Measurements from ENCODE around the gene PRKG2. TPM values are rescaled to one million over a fixed set of nuclear protein-coding genes. Genes with fewer than 3 reads are reported as not detected.

The PRKG2 gene
- total RNA-seq, 2 experiments from 2014 or later = 0.27 to 0.39 TPM

DNA sequence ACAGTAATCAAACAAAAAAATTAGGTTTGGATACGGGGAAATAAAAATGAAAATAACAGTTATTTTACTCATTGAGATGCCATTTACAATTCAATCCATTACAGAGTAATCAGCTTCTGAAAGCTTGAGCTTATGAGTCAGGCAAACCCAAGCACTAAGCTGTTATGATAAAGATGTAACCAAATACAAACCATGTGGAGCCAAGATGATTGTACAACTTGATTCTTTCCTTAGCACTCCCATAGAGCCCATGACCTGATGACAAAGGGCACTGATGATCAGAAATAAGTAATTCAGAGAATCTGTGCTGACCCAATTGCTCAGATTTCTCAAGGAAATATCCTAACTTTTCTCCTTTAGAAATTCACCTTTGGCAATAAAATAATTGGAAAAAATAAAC lies 40.5 kb upstream of the PRKG2 start:
- Histone ChIP-seq H3K4me1 (ENCODE audit: insufficient read depth, low read length) (no peaks in the 10 kb centered on the region), H3K4me3 (ENCODE audit: low read length) (no peak overlapping the region), H3K27me3 (ENCODE audit: control insufficient read depth in 1 of 2, insufficient read depth in 2 of 2, low read length in 2 of 2) (peaks cover 0 to 2% of the 10 kb centered on the region in 2 experiments), H3K27ac (ENCODE audit: low read depth in 1 of 2, low read length in 2 of 2) (no peak overlapping the region), H3K36me3 (ENCODE audit: insufficient read depth, low read length) (no peaks in the 10 kb centered on the region), H3K9me3 (ENCODE audit: control insufficient read depth in 1 of 2, insufficient read depth in 1 of 2, low read length in 2 of 2) (peaks cover 0 to under 1% of the 10 kb centered on the region in 2 experiments)
- H3K4me1 Mint-ChIP-seq (ENCODE audit: low read depth) = no peaks in the 10 kb centered on the region
- no peaks in the 10 kb centered on the region for H3K27me3 Mint-ChIP-seq
- TF ChIP-seq, protein P1, sequence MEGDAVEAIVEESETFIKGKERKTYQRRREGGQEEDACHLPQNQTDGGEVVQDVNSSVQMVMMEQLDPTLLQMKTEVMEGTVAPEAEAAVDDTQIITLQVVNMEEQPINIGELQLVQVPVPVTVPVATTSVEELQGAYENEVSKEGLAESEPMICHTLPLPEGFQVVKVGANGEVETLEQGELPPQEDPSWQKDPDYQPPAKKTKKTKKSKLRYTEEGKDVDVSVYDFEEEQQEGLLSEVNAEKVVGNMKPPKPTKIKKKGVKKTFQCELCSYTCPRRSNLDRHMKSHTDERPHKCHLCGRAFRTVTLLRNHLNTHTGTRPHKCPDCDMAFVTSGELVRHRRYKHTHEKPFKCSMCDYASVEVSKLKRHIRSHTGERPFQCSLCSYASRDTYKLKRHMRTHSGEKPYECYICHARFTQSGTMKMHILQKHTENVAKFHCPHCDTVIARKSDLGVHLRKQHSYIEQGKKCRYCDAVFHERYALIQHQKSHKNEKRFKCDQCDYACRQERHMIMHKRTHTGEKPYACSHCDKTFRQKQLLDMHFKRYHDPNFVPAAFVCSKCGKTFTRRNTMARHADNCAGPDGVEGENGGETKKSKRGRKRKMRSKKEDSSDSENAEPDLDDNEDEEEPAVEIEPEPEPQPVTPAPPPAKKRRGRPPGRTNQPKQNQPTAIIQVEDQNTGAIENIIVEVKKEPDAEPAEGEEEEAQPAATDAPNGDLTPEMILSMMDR (IDR thresholded peaks at IDR 0.05) = no peak
- ChIA-PET CTCF (no interaction called here), POLR2A (no interaction called here)
- no peak overlapping the region for H3K27ac Mint-ChIP-seq
- H3K36me3 Mint-ChIP-seq (ENCODE audit: low read depth) = no peaks in the 10 kb centered on the region
- no peak overlapping the region for H3K4me3 Mint-ChIP-seq
- peaks cover 2% of the 10 kb centered on the region for H3K9me3 Mint-ChIP-seq
- intact Hi-C loops (cut with DNase I, micrococcal nuclease) = loop anchor here in 1 of 2 experiments (5.0 kb wide), 1 partner anchor 168 kb away; no protein-coding TSS in a partner anchor
- DNase-seq (no peak), ATAC-seq (ENCODE audit: poor library complexity) (no peak)

DNA sequence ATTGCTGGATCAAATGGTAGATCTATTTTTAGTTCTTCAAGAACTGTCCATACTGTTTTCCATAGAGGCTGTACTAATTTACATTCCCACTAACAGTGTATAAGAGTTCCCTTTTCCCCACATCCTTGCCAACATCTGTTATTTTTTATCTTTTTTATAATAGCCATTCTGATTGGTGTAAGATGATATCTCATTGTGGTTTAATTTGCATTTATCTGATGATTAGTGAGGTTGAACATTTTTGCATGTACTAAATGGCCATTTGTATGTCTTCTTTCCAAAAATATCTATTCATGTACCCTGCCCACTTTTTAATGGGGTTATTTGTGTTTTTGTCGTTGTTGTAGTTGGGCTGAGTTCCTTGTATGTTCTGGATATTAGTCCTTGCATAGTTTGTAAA lies 35.4 kb upstream of the PRKG2 start:
- H3K9me3 ChIP-seq (ENCODE audit: control insufficient read depth in 1 of 2, insufficient read depth in 1 of 2, low read length in 2 of 2) = no peaks in the 10 kb centered on the region
- no peaks in the 10 kb centered on the region for H3K4me1 ChIP-seq (ENCODE audit: insufficient read depth, low read length)
- no peak overlapping the region for H3K27ac Mint-ChIP-seq
- peaks cover 2% of the 10 kb centered on the region for H3K9me3 Mint-ChIP-seq
- intact Hi-C loops (cut with DNase I, micrococcal nuclease) = no loop called here
- DNase-seq (no peak), ATAC-seq (ENCODE audit: poor library complexity) (no peak)
- H3K27me3 ChIP-seq (ENCODE audit: control insufficient read depth in 1 of 2, insufficient read depth in 2 of 2, low read length in 2 of 2) = no peaks in the 10 kb centered on the region
- H3K36me3 ChIP-seq (ENCODE audit: insufficient read depth, low read length) = no peaks in the 10 kb centered on the region
- ChIA-PET POLR2A (no interaction called here), CTCF (no interaction called here)
- no peaks in the 10 kb centered on the region for H3K4me1 Mint-ChIP-seq (ENCODE audit: low read depth)
- H3K4me3 Mint-ChIP-seq = no peak overlapping the region
- H3K36me3 Mint-ChIP-seq (ENCODE audit: low read depth) = no peaks in the 10 kb centered on the region
- H3K4me3 ChIP-seq (ENCODE audit: low read length) = no peak overlapping the region
- no peaks in the 10 kb centered on the region for H3K27me3 Mint-ChIP-seq
- H3K27ac ChIP-seq (ENCODE audit: low read depth in 1 of 2, low read length in 2 of 2) = no peak overlapping the region
- TF ChIP-seq, protein P1 (IDR thresholded peaks at IDR 0.05) = no peak

DNA sequence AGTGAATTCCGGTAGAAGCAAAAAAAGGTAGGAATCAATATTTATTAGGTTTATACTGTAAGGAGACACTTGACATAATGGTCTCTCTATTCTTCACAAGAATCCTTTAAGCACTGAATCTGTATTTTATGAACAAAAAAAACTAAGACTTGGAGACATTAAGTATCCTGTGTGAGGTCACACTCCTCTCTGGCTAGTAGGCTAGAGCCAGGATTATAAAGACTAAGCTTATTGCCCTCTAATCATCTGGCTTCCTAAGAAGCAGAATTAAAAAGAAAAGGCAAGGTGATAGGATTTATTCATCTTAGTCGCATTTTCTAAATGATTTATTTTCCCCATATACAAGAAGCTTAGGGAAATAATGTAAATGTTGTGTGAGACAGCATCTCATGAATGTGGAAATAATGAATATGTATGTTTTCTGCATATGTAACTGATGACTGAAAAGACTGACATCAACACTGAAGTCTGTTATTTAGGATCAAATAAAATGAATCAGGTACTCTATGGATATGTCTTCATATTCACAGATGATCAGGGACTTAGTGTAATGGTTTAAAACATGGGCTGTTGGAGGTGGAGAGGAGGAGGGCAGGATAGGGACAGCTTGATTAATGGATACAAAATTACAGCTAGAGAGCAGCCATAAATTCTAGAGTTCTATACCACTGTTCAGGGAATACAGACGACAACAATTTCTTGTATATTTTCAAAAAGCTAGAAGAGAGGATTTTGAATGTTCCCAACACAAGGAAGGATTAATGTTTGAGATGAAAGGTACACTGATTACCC lies 30.4 kb upstream of the PRKG2 start:
- no peaks in the 10 kb centered on the region for H3K9me3 ChIP-seq (ENCODE audit: control insufficient read depth in 1 of 2, insufficient read depth in 1 of 2, low read length in 2 of 2)
- no peaks in the 10 kb centered on the region for H3K4me1 ChIP-seq (ENCODE audit: insufficient read depth, low read length)
- H3K36me3 Mint-ChIP-seq (ENCODE audit: low read depth) = no peaks in the 10 kb centered on the region
- no peaks in the 10 kb centered on the region for H3K27me3 Mint-ChIP-seq
- TF ChIP-seq, protein P1 (IDR thresholded peaks at IDR 0.05) = no peak
- H3K9me3 Mint-ChIP-seq = no peaks in the 10 kb centered on the region
- no peak for DNase-seq
- H3K27ac Mint-ChIP-seq = no peak overlapping the region
- intact Hi-C loops (cut with DNase I, micrococcal nuclease) = no loop called here
- no peak for ATAC-seq (ENCODE audit: poor library complexity)
- H3K4me3 ChIP-seq (ENCODE audit: low read length) = no peak overlapping the region
- H3K27ac ChIP-seq (ENCODE audit: low read depth in 1 of 2, low read length in 2 of 2) = no peak overlapping the region
- H3K27me3 ChIP-seq (ENCODE audit: control insufficient read depth in 1 of 2, insufficient read depth in 2 of 2, low read length in 2 of 2) = no peaks in the 10 kb centered on the region
- no peaks in the 10 kb centered on the region for H3K36me3 ChIP-seq (ENCODE audit: insufficient read depth, low read length)
- ChIA-PET CTCF (no interaction called here), POLR2A (no interaction called here)
- H3K4me3 Mint-ChIP-seq = no peak overlapping the region
- no peaks in the 10 kb centered on the region for H3K4me1 Mint-ChIP-seq (ENCODE audit: low read depth)
